Spleen (tissue), 11 donors: ENCODE measurements around the gene UBTF. TPM values are rescaled to one million over a fixed set of nuclear protein-coding genes. Genes with fewer than 3 reads are reported as not detected.

ENCODE experiments used
- DNase-seq: peaks from one replicate; pipeline ENCODE4 v3.0.0-alpha.2; 2020
- H3K27ac ChIP-seq, 8 donors: fragments of 200-600 bp; sonication (generic) in 7 of 8; 1 replicate in 4 of 8; 2 replicates in 4 of 8; pipeline versions ENCODE4 v1.5.0 to v1.8.0; 2016 to 2021; ENCODE audit warnings: inconsistent platforms in 4 of 8, mild to moderate bottlenecking in 4 of 8, moderate library complexity in 1 of 8
- H3K27me3 ChIP-seq, 7 donors: fragments of 200-600 bp; sonication (generic) in 6 of 7; replicated peaks in 1 of 7; 1 replicate in 4 of 7; 2 replicates in 3 of 7; pipeline versions ENCODE4 v1.5.0 to v1.8.0; 2016 to 2021; ENCODE audit warnings: inconsistent platforms in 3 of 7, mild to moderate bottlenecking in 1 of 7
- H3K36me3 ChIP-seq, 6 donors: fragments of 200-600 bp; sonication (generic) in 5 of 6; 1 replicate in 4 of 6; 2 replicates in 2 of 6; pipeline versions ENCODE4 v1.5.0 to v1.8.0; 2016 to 2021; ENCODE audit warnings: inconsistent platforms in 2 of 6
- H3K4me1 ChIP-seq, 6 donors: fragments of 200-600 bp; sonication (generic) in 5 of 6; 1 replicate in 3 of 6; 2 replicates in 3 of 6; pipeline versions ENCODE4 v1.5.0 to v1.8.0; 2016 to 2021; ENCODE audit warnings: inconsistent platforms in 3 of 6
- H3K4me3 ChIP-seq, 8 donors: fragments of 200-600 bp; sonication (generic) in 7 of 8; 1 replicate in 4 of 8; 2 replicates in 4 of 8; pipeline versions ENCODE4 v1.5.0 to v1.8.0; 2016 to 2021; ENCODE audit warnings: inconsistent platforms in 4 of 8, mild to moderate bottlenecking in 4 of 8, moderate library complexity in 2 of 8
- H3K9me3 ChIP-seq, 8 donors: fragments of 200-600 bp; sonication (generic) in 7 of 8; 1 replicate in 4 of 8; 2 replicates in 4 of 8; pipeline versions ENCODE4 v1.5.0 to v1.8.0; 2016 to 2021; ENCODE audit warnings: inconsistent platforms in 4 of 8
- CTCF ChIP-seq, 11 experiments: fragments of 200-600 bp in 7 of 11; fragments of 450-650 bp in 4 of 11; sonication (generic) in 4 of 11; IDR thresholded peaks in 8 of 11; conservative IDR thresholded peaks in 3 of 11; 1 replicate in 7 of 11; 2 replicates in 4 of 11; pipeline versions ENCODE4 v1.4.0 to v1.8.0; 2016 to 2021; ENCODE audit warnings: antibody characterized with exemption in 11 of 11, inconsistent platforms in 4 of 11, mild to moderate bottlenecking in 1 of 11
- POLR2A ChIP-seq, 3 donors: fragments of 450-650 bp; IDR thresholded peaks; one replicate each; pipeline ENCODE4 v1.5.1; 2017; ENCODE audit warnings: antibody characterized with exemption in 3 of 3, mild to moderate bottlenecking in 1 of 3
- POLR2AphosphoS5 ChIP-seq, 3 donors: sonication (generic); formaldehyde crosslinking; IDR thresholded peaks; one replicate each; pipeline ENCODE4 v1.5.1; 2017; ENCODE audit warnings: antibody characterized with exemption in 3 of 3
- WGBS, 5 donors: extraction: QIAGEN DNeasy Blood & Tissue Kit in 3 of 5; methylation state at CpG; one replicate each; pipeline versions ENCODE4 v1.1.5 to v1.1.7; 2013 to 2018; 5-methylcytosine and 5-hydroxymethylcytosine counted together
- intact Hi-C: fragments of 100-400 bp; cut with DNase I; formaldehyde crosslinking; loops from one replicate; pipeline ENCODE4 v1.15.0; 2023; ENCODE audit warnings: low total_unique reads
- polyA plus RNA-seq, 3 donors: library from polyadenylated mRNA; stranded (reverse); fragments of 200-250 nt; gene quantifications; one replicate each; pipeline ENCODE4 v1.2.1, GENCODE V29; 2013
- total RNA-seq, 7 donors: library from RNA; depleted of rRNA in 3 of 7; stranded (reverse); fragments of >200 nt in 3 of 7; fragmentation: NEBNext Ultra II Directional in 4 of 7; extraction: Animal tissue kit (Norgen Biotek cat#: 25700) in 4 of 7; gene quantifications; one replicate each; pipeline versions ENCODE4 v1.1.0 to v1.2.1, GENCODE V29; 2016 to 2021
- donor health status: healthy with polysubstance abuse.
- donor health status: DM: no; HTN: no; CAD: no; lungs with moderate emphysema.
- donor health status: DM: no; HTN: no; CAD: no.
- donor health status: Bipolar disorder and iron deficiency.
- donor health status: healthy.
- donor health status: DM: no; HTN: no; CAD: no.
- donor health status: DM: yes; HTN: yes; CAD: no.

UBTF gene
- total and polyA plus RNA-seq, 10 donors, result 43.2 to 113 (median 89.2) TPM

DNA sequence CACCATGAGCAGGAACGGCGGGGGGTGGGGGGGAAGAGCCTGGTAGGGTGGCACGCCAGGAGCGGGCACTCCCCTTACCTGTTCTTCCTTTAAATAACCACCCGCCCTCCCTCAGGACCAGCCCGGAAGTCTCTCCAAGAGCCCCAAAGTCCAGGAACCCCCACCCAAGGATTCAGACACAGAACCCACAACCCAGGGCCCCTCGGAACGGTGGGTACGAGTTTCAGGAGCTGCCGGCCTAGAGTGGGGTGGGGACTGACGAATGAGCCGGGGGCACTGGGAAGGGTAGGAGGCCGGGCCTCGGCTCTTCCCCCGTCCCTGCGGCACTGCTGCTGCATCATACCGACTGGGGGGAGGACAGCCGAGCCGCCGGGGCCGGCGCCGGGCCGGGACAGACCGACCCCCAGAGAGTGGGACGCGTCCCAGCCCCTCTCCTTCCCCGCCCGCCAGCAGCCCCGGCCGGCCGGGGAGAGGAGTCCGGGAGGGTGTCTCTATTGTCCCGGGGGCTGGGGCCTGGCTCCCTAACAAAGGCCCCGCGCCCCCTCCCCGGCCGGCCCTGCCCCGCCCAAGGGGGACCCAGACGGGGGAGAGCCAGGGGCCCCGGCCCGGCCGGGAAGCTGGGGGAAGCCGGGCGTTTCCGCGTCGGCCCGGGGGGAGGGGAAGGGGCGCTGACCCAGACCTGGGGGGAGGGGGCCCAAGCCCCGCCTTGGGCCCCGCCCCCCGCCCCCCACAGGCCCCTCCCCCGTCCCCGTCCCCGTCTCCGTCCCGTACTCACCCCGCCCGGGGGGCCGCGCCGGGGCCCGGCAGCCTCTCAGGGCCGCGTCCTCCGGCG, 20.5 kb downstream of the UBTF start:
- intact Hi-C loops, result no loop called here
- Histone ChIP-seq H3K27me3 (no peaks in the 10 kb centered on the region), H3K36me3 (peaks cover 2 to 40% (median 35%) of the 10 kb centered on the region in 6 donors), H3K4me1 (peaks cover 12 to 67% (median 39%) of the 10 kb centered on the region in 6 donors), H3K9me3 (no peaks in the 10 kb centered on the region), H3K4me3 (peak overlapping the region; percentile 63 to 96 (median 72)), H3K27ac (peak overlapping the region; percentile 95 to 100 (median 98))
- TF ChIP-seq POLR2AphosphoS5 (IDR thresholded peaks at IDR 0.05), result peak; percentile 22 to 71 (median 40)
- no peak for TF ChIP-seq CTCF (IDR thresholded peaks at IDR 0.05 in 8 of 11, conservative IDR thresholded peaks at IDR 0.05 in 3 of 11)
- peak in 1 of 3 donors; percentile 18 for TF ChIP-seq POLR2A (IDR thresholded peaks at IDR 0.05)
- DNase-seq, result peak; percentile 95
- WGBS, 5 donors, result 0 to 2% (median 1%) methylated on average over 9 to 59 of the region's 68 CpGs

DNA sequence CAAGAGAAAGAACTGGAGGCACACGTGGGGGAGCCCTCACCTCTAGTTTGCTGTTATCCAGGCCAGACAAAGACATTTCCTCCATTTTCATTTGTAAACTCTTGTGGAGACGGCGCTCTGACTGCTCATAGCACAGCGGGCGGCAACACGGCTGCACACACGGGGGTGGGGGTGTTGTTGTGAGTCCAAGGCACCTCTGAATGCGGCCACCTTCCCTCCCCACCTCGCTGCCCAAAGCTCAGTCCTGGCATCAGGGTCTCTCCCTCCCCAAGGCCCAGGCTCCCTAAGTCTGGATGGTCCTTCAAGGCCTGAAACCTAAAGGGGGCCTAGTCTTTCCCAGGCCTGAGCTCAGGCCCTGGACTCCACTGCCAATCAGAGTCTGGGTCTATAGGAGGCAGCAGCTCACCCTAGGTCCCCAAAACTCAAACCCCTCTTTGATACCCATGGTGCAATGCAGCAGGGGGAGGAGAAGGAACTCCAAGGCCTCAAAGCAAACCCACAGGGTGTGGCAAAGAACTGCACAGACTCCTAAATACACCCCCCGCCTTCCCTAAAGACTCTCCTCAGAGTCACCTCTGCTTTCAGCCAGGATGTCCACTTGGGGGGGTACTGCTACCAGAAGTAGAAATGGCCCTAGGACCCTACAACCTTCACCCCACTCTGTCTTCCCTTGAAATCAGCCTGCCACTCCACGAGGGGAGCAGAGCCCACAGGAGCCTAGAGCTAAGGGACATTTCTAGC, 21.3 kb downstream of the UBTF start:
- no peaks in the 10 kb centered on the region for H3K9me3 ChIP-seq
- peak overlapping the region; percentile 63 to 96 (median 72) for H3K4me3 ChIP-seq
- TF ChIP-seq POLR2AphosphoS5 (IDR thresholded peaks at IDR 0.05) (peak in 1 of 3 donors; percentile 75), CTCF (IDR thresholded peaks at IDR 0.05 in 8 of 11, conservative IDR thresholded peaks at IDR 0.05 in 3 of 11) (no peak)
- peak overlapping the region; percentile 95 to 100 (median 98) for H3K27ac ChIP-seq
- peaks cover 2 to 48% (median 42%) of the 10 kb centered on the region in 6 donors for H3K36me3 ChIP-seq
- DNase-seq, result peak; percentile 83
- H3K4me1 ChIP-seq, result peaks cover 12 to 67% (median 33%) of the 10 kb centered on the region in 6 donors
- no peaks in the 10 kb centered on the region for H3K27me3 ChIP-seq
- WGBS, 5 donors, result 48 to 58% (median 54%) methylated on average over 11 of the region's 11 CpGs
- intact Hi-C loops, result no loop called here

- no peaks in the 10 kb centered on the region for H3K27me3 ChIP-seq
- H3K36me3 ChIP-seq, result peaks cover 2 to 58% (median 51%) of the 10 kb centered on the region in 6 donors
- peak overlapping the region in 4 of 8 donors; percentile 98 to 100 (median 100) for H3K27ac ChIP-seq
- DNase-seq, result no peak
- no peaks in the 10 kb centered on the region for H3K9me3 ChIP-seq
- peaks cover 12 to 71% (median 36%) of the 10 kb centered on the region in 6 donors for H3K4me1 ChIP-seq
- TF ChIP-seq POLR2A (IDR thresholded peaks at IDR 0.05) (no peak), POLR2AphosphoS5 (IDR thresholded peaks at IDR 0.05) (peak in 1 of 3 donors; percentile 54), CTCF (IDR thresholded peaks at IDR 0.05 in 8 of 11, conservative IDR thresholded peaks at IDR 0.05 in 3 of 11) (no peak)
- WGBS, 5 donors, result 90 to 97% (median 93%) methylated on average over 14 to 15 of the region's 15 CpGs
- intact Hi-C loops, result no loop called here
- H3K4me3 ChIP-seq, result no peak overlapping the region
Measured at GRCh38 chr17:44197107-44197506, 22.4 kb downstream of the UBTF start.
